GM12891 (cell line): ENCODE measurements around the gene GPR87.

Experiments used
- PAX5 ChIP-seq: IDR thresholded peaks from 2 replicates; pipeline ENCODE4 v1.6.1; 2011; ENCODE audit warnings: low read length, moderate library complexity, mild to moderate bottlenecking; ENCODE audit not compliant: insufficient read depth, severe bottlenecking
- POLR2A ChIP-seq: IDR thresholded peaks from 2 replicates; pipeline ENCODE4 v1.6.1; 2011; ENCODE audit warnings: low read depth, low read length, control low read depth
- POLR2AphosphoS5 ChIP-seq: IDR thresholded peaks from 2 replicates; pipeline ENCODE4 v1.6.1; 2011; ENCODE audit warnings: low read depth, low read length, control low read depth
- SPI1 ChIP-seq: IDR thresholded peaks from 2 replicates; pipeline ENCODE4 v1.6.1; 2011; ENCODE audit warnings: low read depth, low read length, control low read depth
- TAF1 ChIP-seq: IDR thresholded peaks from 2 replicates; pipeline ENCODE4 v1.6.1; 2011; ENCODE audit warnings: low read depth, low read length, control low read depth

- TF ChIP-seq POLR2AphosphoS5, result no peak
- TF ChIP-seq POLR2A, result no peak
- no peak for TF ChIP-seq TAF1
- TF ChIP-seq PAX5, result no peak
- no peak for TF ChIP-seq SPI1
Observed at GRCh38 chr3:151265166-151265565, 51.5 kb downstream of the GPR87 start.
